GM18909 (cell line): ENCODE measurements around the gene ATG16L2.

Experiments used
- ATAC-seq: cut with Tn5 transposase; IDR thresholded peaks from one replicate; pipeline ENCODE4 v1.9.1; 2021; ENCODE audit warnings: mild to moderate bottlenecking; ENCODE audit not compliant: unreplicated experiment, poor library complexity

ATG16L2 gene

DNA sequence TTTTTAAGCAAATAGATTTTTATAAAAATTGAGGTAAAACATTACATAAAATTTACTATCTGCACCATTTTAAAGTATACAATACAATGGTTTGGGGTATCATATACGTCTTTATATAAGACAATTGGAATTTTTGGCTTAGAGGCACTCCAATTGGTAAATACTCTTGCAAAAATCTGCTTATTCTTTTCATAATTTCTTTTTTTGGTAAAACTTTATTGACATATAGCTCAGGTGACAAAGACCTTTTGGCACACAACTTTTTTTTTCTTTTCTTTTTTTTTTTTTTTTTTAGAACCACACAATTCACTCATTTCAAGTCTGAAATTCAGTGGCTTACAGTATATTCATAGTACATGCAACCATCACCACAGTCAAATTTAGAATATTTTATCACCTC is 57.8 kb downstream of the ATG16L2 start:
- ATAC-seq, result no peak

DNA sequence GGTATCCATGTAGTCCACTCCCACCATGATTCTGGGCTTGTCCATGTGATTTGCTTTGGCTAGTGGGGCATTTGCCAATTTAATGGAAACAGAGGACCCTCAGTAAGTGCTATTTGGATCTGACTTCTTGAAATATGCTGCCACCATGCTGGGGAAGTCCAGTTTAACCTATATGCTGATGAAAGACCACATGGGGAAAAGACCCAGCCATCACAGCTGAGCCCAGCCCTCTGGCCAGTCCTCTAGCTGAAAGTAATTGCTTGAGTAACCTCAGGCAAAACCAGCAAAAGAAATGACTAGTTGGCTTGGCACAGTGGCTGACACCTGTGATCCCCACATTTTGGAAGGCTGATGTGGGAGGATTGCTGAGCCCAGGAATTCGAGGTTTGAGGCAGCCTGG is 61.5 kb downstream of the ATG16L2 start:
- ATAC-seq, result no peak

DNA sequence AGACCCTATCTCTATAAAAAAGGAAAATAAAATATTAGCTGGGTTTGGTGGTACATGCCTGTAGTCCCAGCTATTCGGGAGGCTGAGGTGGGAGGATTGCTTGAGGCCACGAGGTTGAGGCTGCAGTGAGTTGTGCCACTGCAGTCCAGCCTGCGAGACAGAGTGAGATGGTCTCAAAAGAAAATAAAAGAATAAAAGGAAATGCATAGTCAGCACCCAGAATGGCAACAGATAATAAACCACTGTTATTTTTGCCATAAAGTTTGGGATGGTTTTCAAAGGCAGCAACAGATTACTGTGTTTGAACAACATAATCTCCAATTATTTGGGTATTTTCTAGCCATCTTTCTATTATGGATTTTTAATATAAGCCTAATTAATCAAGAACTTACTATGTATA is 61.9 kb downstream of the ATG16L2 start:
- ATAC-seq, result no peak
